Tibial nerve (tissue), 3 donors: ENCODE results near the gene PPP1R15B.

ENCODE experiments used
- POLR2A ChIP-seq, 2 donors: fragments of 450-650 bp; IDR thresholded peaks; one replicate each; pipeline ENCODE4 v1.6.1; 2017; ENCODE audit warnings: antibody characterized with exemption in 2 of 2, mild to moderate bottlenecking in 2 of 2, moderate library complexity in 2 of 2
- TF ChIP-seq, protein P1 (sequence below), 5 experiments: fragments of 200-600 bp in 3 of 5; fragments of 450-650 bp in 2 of 5; sonication (generic) in 3 of 5; IDR thresholded peaks; one replicate each; pipeline ENCODE4 v1.5.1; 2016 to 2019; ENCODE audit warnings: antibody characterized with exemption in 5 of 5, mild to moderate bottlenecking in 3 of 5, moderate library complexity in 2 of 5

- TF ChIP-seq, protein P1, sequence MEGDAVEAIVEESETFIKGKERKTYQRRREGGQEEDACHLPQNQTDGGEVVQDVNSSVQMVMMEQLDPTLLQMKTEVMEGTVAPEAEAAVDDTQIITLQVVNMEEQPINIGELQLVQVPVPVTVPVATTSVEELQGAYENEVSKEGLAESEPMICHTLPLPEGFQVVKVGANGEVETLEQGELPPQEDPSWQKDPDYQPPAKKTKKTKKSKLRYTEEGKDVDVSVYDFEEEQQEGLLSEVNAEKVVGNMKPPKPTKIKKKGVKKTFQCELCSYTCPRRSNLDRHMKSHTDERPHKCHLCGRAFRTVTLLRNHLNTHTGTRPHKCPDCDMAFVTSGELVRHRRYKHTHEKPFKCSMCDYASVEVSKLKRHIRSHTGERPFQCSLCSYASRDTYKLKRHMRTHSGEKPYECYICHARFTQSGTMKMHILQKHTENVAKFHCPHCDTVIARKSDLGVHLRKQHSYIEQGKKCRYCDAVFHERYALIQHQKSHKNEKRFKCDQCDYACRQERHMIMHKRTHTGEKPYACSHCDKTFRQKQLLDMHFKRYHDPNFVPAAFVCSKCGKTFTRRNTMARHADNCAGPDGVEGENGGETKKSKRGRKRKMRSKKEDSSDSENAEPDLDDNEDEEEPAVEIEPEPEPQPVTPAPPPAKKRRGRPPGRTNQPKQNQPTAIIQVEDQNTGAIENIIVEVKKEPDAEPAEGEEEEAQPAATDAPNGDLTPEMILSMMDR (IDR thresholded peaks at IDR 0.05): no peak
- no peak for TF ChIP-seq POLR2A (IDR thresholded peaks at IDR 0.05)
Measured at GRCh38 chr1:204380293-204380831, 31.3 kb downstream of the PPP1R15B start.
